Activated CD4-positive, alpha-beta T cell treated with anti-CD3 and anti-CD28 coated beads for 36 hours (primary cell): Measurements from ENCODE around the gene POLR3F. TPM values are rescaled to one million over a fixed set of nuclear protein-coding genes. Genes with fewer than 3 reads are reported as not detected.
A peak's percentile ranks its signal among the peaks of the same experiment; 100 is the strongest.
"Not testable (repeated sequence)": the region's sequence is repeated elsewhere in the genome, so short reads cannot be mapped to it uniquely, and the experiment has no call there.

ENCODE experiments used
- ATAC-seq: fragments of 200-7000 bp; cut with Tn5 transposase; one replicate; pipeline ENCODE4 v1.10.0; 2021; ENCODE audit warnings: mild to moderate bottlenecking, moderate library complexity
- CTCF ChIA-PET: fragments of 350-600 bp; sonication (Branson Sonifier 250); formaldehyde crosslinking; loops from one replicate; lab custom pipeline; 2021; ENCODE audit warnings: antibody characterized with exemption; lab: Charles Lee
- POLR2A ChIA-PET: fragments of 350-600 bp; sonication (Branson Sonifier 250); formaldehyde crosslinking; loops from one replicate; lab custom pipeline; 2021; ENCODE audit warnings: antibody characterized with exemption, inconsistent platforms; lab: Charles Lee
- DNase-seq: peaks from one replicate; pipeline ENCODE4 v3.0.0-alpha.2; 2020
- H3K27ac Mint-ChIP-seq: one replicate; pipeline ENCODE4 v1.8.0; 2021; ENCODE audit warnings: mixed read lengths
- H3K27me3 Mint-ChIP-seq: one replicate; pipeline ENCODE4 v1.8.0; 2021; ENCODE audit warnings: mixed read lengths
- H3K36me3 Mint-ChIP-seq: one replicate; pipeline ENCODE4 v1.8.0; 2021; ENCODE audit warnings: low read depth, mixed read lengths
- H3K4me1 Mint-ChIP-seq: one replicate; pipeline ENCODE4 v1.8.0; 2021; ENCODE audit warnings: mixed read lengths
- H3K4me3 Mint-ChIP-seq: one replicate; pipeline ENCODE4 v1.8.0; 2021; ENCODE audit warnings: mild to moderate bottlenecking, moderate library complexity, mixed read lengths
- H3K9me3 Mint-ChIP-seq: one replicate; pipeline ENCODE4 v1.8.0; 2021; ENCODE audit warnings: low read depth, mixed read lengths
- intact Hi-C, 2 experiments: fragments of 100-400 bp; cut with DNase I in 1 of 2; cut with micrococcal nuclease in 1 of 2; formaldehyde crosslinking; loops; one replicate each; pipeline versions ENCODE4 v1.14.2 to v1.15.1; 2022 to 2024; cut with DNase I, micrococcal nuclease
- total RNA-seq, 2 experiments: library from RNA; stranded (reverse); gene quantifications; one replicate each; pipeline ENCODE4 v1.2.3, GENCODE V29; 2021

POLR3F gene
- total RNA-seq, 2 experiments from 2014 or later, result 9.8 to 11.8 TPM

DNA sequence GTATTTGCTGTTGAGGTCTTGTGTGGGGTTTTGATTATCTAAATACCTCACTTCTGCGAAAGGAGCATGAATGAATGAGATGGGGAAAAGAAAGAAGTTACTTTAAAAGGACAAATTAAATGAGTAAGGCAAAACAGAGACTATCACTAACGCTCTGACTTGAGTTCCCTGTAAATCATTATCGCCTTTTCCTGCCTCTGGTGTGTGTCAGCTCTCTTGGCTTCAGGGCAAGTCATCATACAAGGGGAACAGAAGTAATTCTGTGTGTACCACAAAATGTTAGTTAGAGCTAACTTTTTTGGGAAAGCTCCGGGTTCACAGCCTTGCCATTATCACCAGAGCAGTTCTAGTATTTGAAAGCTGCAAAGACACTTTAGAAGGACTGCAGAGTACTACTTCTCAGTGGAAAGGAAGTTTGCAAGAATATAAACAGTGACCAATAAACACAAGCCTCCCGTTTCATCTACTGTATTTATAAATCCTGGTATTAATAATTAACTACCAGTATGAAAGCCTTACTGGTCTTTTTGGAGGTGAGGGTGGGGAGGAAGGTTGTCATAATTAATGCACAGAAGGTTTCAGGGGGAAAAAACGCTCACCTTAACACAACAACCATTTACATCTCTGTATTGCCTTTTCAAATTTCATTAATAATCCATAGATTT, 1.5 kb upstream of the POLR3F start:
- no peak for ATAC-seq
- H3K4me1 Mint-ChIP-seq, result peaks cover 21% of the 10 kb centered on the region
- no peaks in the 10 kb centered on the region for H3K27me3 Mint-ChIP-seq
- no peaks in the 10 kb centered on the region for H3K9me3 Mint-ChIP-seq
- intact Hi-C loops, result no loop called here
- peak overlapping the region; percentile 43 for H3K4me3 Mint-ChIP-seq
- no peak for DNase-seq
- POLR2A ChIA-PET, result interaction anchor here (0.6 to 1.6 kb wide), 2 partner anchors 123 to 328 kb away, joined by 3 to 6 read pairs; partner anchors contain the start of genes KAT14 and PET117
- H3K36me3 Mint-ChIP-seq, result peaks cover 5% of the 10 kb centered on the region
- CTCF ChIA-PET, result interaction anchor here (0.7 to 2.7 kb wide), 4 partner anchors 10 to 48 kb away, joined by 3 to 11 read pairs (median 5); partner anchors contain the start of gene SEC23B
- H3K27ac Mint-ChIP-seq, result no peak overlapping the region

DNA sequence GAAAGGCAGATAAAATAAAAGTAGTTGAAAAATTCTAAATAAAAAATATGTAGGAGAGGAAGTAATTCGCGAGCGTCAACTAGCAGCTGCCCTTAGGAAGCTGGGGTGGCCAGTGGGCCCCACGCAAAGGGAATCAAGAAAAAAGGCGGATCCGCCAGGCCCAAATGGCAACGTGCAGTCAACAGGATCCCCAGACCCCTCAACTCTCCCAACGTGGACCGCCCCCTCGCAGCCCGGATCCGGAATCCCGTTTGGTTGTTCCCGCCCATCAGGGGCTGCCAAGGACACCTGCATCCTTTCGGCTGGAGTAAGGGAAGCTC, 656 bp upstream of the POLR3F start:
- ATAC-seq (peak; percentile 8), DNase-seq (no peak)
- Mint-ChIP-seq H3K4me1 (peaks cover 21% of the 10 kb centered on the region), H3K9me3 (no peaks in the 10 kb centered on the region), H3K27me3 (no peaks in the 10 kb centered on the region), H3K4me3 (peak overlapping the region; percentile 91), H3K36me3 (peaks cover 5% of the 10 kb centered on the region), H3K27ac (peak overlapping the region; percentile 89)
- CTCF ChIA-PET, result interaction anchor here (0.8 to 2.7 kb wide), 5 partner anchors 11 to 118 kb away, joined by 3 to 11 read pairs (median 7); partner anchors contain the start of gene SEC23B
- POLR2A ChIA-PET, result interaction anchor here (0.9 to 2.1 kb wide), 7 partner anchors 8 to 329 kb away, joined by 3 to 21 read pairs (median 6); partner anchors contain the start of genes DTD1, KAT14, PET117 and RBBP9
- intact Hi-C loops, result no loop called here

DNA sequence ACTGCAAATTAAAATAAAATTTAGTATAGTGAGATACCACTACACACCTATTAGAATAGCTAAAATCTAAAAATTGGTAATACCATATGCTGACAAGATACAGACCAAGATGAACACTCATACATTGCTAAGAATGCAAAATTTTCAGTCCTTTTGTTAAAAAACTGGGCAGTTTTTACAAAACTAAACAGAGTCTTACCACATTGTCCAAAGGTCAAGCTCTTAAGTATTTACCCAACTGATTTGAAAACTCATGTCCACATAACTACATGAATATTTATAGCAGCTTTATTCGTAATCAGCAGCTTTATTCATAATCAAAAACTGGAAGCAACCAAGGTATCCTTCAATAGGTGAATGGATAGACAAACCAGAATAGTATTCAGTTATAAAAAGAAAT, 10.0 kb downstream of the POLR3F start:
- POLR2A ChIA-PET, result no interaction called here
- CTCF ChIA-PET, result interaction anchor here (1.2 to 2.5 kb wide), 2 partner anchors 10 to 20 kb away, joined by 5 to 9 read pairs; partner anchors contain the start of genes DZANK1, POLR3F and RBBP9
- intact Hi-C loops, result no loop called here
- no peak overlapping the region for H3K27ac Mint-ChIP-seq
- no peaks in the 10 kb centered on the region for H3K27me3 Mint-ChIP-seq
- DNase-seq (no peak), ATAC-seq (no peak)
- H3K4me3 Mint-ChIP-seq, result no peak overlapping the region
- H3K9me3 Mint-ChIP-seq, result no peaks in the 10 kb centered on the region
- no peaks in the 10 kb centered on the region for H3K4me1 Mint-ChIP-seq
- H3K36me3 Mint-ChIP-seq, result peaks cover 34% of the 10 kb centered on the region

DNA sequence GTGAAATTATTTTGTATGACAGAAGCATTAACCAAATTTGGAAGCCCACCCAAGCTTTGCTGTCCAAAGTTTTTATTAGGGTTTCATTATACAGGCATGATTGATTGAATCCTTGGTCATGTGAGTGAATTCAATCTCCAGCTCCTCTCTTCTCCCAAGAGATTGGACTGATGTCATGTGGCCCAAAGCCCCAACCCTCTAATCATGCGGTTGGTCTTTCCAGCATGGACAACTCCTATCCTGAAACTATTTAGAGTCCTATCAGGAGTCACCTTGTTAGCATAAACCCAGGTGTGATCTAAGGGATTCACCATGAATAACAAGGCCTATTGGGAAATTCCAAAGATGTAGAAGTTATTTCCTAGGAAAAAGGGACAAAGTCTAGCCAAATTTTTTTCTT, 10.6 kb downstream of the POLR3F start:
- no peaks in the 10 kb centered on the region for H3K9me3 Mint-ChIP-seq
- CTCF ChIA-PET, result interaction anchor here (1.2 to 2.5 kb wide), 2 partner anchors 10 to 19 kb away, joined by 5 to 9 read pairs; partner anchors contain the start of genes DZANK1, POLR3F and RBBP9
- peaks cover 38% of the 10 kb centered on the region for H3K36me3 Mint-ChIP-seq
- intact Hi-C loops, result no loop called here
- H3K27me3 Mint-ChIP-seq, result no peaks in the 10 kb centered on the region
- no peak overlapping the region for H3K27ac Mint-ChIP-seq
- no peaks in the 10 kb centered on the region for H3K4me1 Mint-ChIP-seq
- POLR2A ChIA-PET, result no interaction called here
- DNase-seq, result no peak
- no peak for ATAC-seq
- H3K4me3 Mint-ChIP-seq, result no peak overlapping the region

DNA sequence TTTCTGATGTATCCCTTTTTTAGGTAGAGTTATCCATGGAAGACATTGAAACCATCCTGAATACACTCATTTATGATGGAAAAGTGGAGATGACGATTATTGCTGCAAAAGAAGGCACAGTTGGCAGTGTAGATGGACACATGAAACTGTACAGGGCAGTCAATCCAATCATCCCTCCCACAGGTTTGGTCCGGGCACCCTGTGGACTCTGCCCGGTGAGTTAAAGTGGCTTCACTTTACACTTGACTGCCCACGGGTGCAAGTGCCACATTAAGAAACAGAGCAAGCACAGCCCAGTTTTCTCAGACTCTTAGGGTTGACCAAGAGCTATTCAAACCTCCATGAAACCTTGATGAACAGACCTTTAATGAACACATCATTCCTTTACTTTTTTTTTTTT, 14.4 kb downstream of the POLR3F start:
- no peaks in the 10 kb centered on the region for H3K27me3 Mint-ChIP-seq
- CTCF ChIA-PET, result no interaction called here
- DNase-seq (no peak), ATAC-seq (no peak)
- H3K4me1 Mint-ChIP-seq, result no peaks in the 10 kb centered on the region
- peaks cover 34% of the 10 kb centered on the region for H3K36me3 Mint-ChIP-seq
- no peak overlapping the region for H3K27ac Mint-ChIP-seq
- intact Hi-C loops, result no loop called here
- POLR2A ChIA-PET, result no interaction called here
- no peaks in the 10 kb centered on the region for H3K9me3 Mint-ChIP-seq
- no peak overlapping the region for H3K4me3 Mint-ChIP-seq

DNA sequence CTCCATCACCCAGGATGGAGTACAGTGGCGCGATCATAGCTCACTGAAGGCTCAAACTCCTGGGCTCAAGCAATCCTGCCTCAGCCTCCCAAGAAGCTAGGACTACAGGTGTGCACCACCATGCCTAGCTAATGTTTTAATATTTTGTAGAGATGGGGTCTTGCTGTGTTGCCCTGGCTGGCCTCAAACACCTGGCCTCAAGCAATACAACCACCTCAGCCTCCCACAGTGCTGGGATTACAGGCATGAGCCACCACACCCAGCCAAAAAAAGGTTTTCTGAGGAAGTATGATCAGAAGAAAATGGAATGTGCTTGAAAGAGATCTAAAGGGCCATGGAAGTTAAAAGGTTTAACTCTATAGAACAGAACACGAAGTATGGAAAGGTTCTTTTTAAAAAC, 21.1 kb downstream of the POLR3F start:
- no peaks in the 10 kb centered on the region for H3K27me3 Mint-ChIP-seq
- ChIA-PET CTCF (no interaction called here), POLR2A (no interaction called here)
- H3K36me3 Mint-ChIP-seq, result peaks cover 21% of the 10 kb centered on the region
- no peak for DNase-seq
- intact Hi-C loops, result no loop called here
- no peak for ATAC-seq
- H3K9me3 Mint-ChIP-seq, result no peaks in the 10 kb centered on the region
- H3K4me3 Mint-ChIP-seq, result no peak overlapping the region
- H3K27ac Mint-ChIP-seq, result no peak overlapping the region
- no peaks in the 10 kb centered on the region for H3K4me1 Mint-ChIP-seq

DNA sequence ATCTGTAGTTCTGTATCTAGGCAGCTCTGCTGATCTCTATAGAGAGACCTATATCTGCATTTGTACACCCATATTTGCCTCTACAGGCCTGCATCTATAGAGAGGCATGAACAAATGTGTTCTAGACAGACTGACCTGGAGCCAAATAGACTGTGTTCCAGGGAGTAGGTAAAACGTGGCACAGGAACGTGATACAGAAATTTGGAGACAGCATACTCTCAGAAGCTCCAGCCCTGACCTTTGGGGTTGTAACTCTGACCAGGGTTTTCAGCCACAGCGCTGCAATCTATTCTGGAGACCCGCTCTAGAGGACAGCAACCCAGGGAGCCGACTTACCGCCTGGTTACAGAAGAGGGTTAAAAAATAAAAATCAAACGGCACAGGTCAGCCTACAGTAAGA, 28.9 kb downstream of the POLR3F start:
- ChIA-PET POLR2A (interaction anchor here (0.6 to 3.3 kb wide), 3 partner anchors 11 to 75 kb away, joined by 3 to 28 read pairs (median 12); partner anchors contain the start of genes DZANK1, POLR3F and SEC23B), CTCF (interaction anchor here (0.7 to 2.6 kb wide), 3 partner anchors 11 to 591 kb away, joined by 3 to 19 read pairs (median 3); partner anchors contain the start of genes POLR3F and SEC23B)
- ATAC-seq, result no peak
- intact Hi-C loops, result loop anchor here in 1 of 2 experiments (2.0 kb wide), 2 partner anchors 83 to 207 kb away; partner anchors contain the start of gene ZNF133
- no peak for DNase-seq
- Mint-ChIP-seq H3K9me3 (no peaks in the 10 kb centered on the region), H3K4me1 (peaks cover 12% of the 10 kb centered on the region), H3K27ac (no peak overlapping the region), H3K27me3 (no peaks in the 10 kb centered on the region), H3K36me3 (peaks cover 6% of the 10 kb centered on the region), H3K4me3 (peak overlapping the region; percentile 97)

DNA sequence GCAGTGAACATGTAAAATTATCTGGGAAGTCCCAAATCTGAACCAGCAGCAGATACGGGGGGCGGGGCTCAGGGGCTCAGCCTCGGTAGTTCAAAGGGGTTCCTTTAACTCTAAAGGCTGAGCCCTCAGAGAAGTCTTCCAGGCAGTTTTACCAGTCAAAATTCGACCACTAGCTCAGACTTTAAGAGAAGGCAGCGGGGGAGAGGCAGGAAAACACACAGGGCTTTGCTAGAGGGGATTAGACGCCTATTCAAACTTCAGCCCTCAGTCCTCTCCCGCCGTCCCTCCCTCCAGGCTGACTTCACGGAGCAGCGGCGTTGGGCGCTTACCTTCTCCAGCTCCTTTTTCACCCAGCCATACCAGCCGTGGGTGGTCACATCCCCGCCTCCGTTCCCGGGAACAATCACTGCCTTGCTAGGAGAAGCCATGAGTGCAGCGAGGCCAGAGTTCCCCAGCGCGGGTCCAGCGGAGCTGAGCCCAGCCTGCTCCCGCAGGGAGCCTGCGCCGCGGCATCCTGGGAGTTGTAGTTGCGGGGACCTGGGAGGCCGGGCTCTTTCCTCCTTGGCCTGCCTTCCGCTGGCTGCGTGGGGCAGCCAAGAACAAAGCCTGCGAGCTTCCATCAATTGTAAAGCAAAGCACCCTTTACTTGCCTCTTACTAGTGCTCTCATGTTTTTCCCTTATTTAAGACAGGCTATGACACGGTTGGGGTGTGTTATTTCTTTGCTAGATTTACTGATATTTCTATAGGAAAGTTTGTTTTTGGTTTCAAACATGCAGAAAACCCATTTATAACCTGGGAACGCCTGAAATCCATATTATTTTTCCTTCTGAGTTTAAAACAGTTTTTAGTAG, 29.8 kb downstream of the POLR3F start, which contains the start of gene RBBP9:
RBBP9 (minus strand) TSS at position 486 of the 853 bp plus-strand sequence; CDS start at position 428, 58 bp downstream.
- ChIA-PET POLR2A (interaction anchor here (0.6 to 3.3 kb wide), 3 partner anchors 10 to 76 kb away, joined by 3 to 28 read pairs (median 12); partner anchors contain the start of genes DZANK1, POLR3F and SEC23B), CTCF (interaction anchor here (0.6 to 2.6 kb wide), 5 partner anchors 10 to 110 kb away, joined by 3 to 19 read pairs (median 4); partner anchors contain the start of gene SEC23B)
- Mint-ChIP-seq H3K9me3 (no peaks in the 10 kb centered on the region), H3K4me1 (peaks cover 12% of the 10 kb centered on the region), H3K27ac (peak within 1 kb of the TSS; percentile 83), H3K27me3 (no peaks in the 10 kb centered on the region), H3K4me3 (peak within 1 kb of the TSS; percentile 97), H3K36me3 (peaks cover 6% of the 10 kb centered on the region)
- peak; percentile 99 for ATAC-seq
- peak; percentile 88 for DNase-seq
- intact Hi-C loops, result loop anchor here (1.0 to 2.0 kb wide), 4 partner anchors 10 to 208 kb away; partner anchors contain the start of genes DZANK1 (in 2 of the 2), POLR3F (in 2 of the 2), SEC23B (in 2 of the 2) and ZNF133 (in 1 of the 2)

DNA sequence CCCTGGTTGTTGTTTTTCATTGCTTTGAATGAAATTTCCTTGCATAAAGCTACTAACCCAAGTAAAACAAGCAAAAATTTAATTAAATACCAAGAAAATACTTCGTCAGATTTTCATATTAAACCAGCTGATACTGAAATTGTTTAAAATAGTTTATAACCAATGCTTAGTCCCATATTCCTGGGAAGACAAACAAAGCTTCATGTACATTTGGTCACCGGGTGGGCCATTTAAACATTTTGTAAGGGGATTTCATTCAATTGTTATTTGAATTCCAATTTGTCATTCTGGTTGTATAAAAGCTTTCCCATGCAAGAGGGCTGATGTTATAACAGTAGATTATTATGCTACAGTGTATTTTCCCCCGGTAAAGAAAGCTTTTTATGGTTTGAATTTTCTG, 30.4 kb downstream of the POLR3F start:
- Mint-ChIP-seq H3K27ac (peak overlapping the region; percentile 83), H3K9me3 (no peaks in the 10 kb centered on the region), H3K4me1 (peaks cover 12% of the 10 kb centered on the region), H3K4me3 (peak overlapping the region; percentile 97), H3K27me3 (no peaks in the 10 kb centered on the region), H3K36me3 (peaks cover 6% of the 10 kb centered on the region)
- POLR2A ChIA-PET, result interaction anchor here (2.5 to 3.3 kb wide), 2 partner anchors 9 to 30 kb away, joined by 12 to 28 read pairs; partner anchors contain the start of genes DZANK1, POLR3F and SEC23B
- CTCF ChIA-PET, result interaction anchor here (0.6 to 2.6 kb wide), 5 partner anchors 9 to 526 kb away, joined by 3 to 19 read pairs (median 4); partner anchors contain the start of gene SEC23B
- intact Hi-C loops, result loop anchor here (1.0 to 2.0 kb wide), 4 partner anchors 10 to 209 kb away; partner anchors contain the start of genes DZANK1 (in 2 of the 2), POLR3F (in 2 of the 2), SEC23B (in 2 of the 2) and ZNF133 (in 1 of the 2)
- DNase-seq, result no peak
- ATAC-seq, result no peak

DNA sequence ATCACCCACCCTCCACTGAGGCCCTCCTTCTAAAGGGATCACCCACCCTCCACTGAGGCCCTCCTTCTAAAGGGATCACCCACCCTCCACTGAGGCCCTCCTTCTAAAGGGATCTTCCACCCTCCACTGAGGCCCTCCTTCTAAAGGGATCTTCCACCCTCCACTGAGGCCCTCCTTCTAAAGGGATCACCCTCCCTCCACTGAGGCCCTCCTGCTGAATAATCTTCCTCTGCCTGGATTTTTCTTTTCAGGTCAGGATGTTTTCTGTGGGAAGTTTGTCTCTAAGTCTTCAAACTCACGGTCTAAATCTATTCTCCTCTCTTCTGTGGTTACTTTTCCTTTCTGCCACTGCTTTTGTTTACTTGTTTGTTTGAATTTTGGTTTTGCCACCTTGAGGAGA, 34.5 kb downstream of the POLR3F start:
- DNase-seq, ATAC-seq, H3K27ac Mint-ChIP-seq, POLR2A ChIA-PET, CTCF ChIA-PET, H3K9me3 Mint-ChIP-seq, H3K27me3 Mint-ChIP-seq, H3K4me3 Mint-ChIP-seq, H3K36me3 Mint-ChIP-seq, H3K4me1 Mint-ChIP-seq: not testable (repeated sequence)
- intact Hi-C loops, result loop anchor here in 1 of 2 experiments (10.0 kb wide), 1 partner anchor 507 kb away; no protein-coding TSS in a partner anchor
